ENCODE data around the gene UTS2. TPM values are rescaled to one million over a fixed set of nuclear protein-coding genes. Genes with fewer than 3 reads are reported as not detected.

Gene UTS2, protein sequence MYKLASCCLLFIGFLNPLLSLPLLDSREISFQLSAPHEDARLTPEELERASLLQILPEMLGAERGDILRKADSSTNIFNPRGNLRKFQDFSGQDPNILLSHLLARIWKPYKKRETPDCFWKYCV
- total RNA-seq (under 1 TPM; 0.26 to 0.27 TPM), polyA plus RNA-seq (1 to 10 TPM in 1 of 2 donors, under 1 TPM in 1; 0.38 to 1.1 TPM)
- long read RNA-seq, donor 1: 0 reads
- long read RNA-seq, donor 2, partial matches to known transcripts: 0 of 1 reads
- long read RNA-seq, donor 2, other reads (novel, unspliced or antisense): 1 of 1 reads

DNA sequence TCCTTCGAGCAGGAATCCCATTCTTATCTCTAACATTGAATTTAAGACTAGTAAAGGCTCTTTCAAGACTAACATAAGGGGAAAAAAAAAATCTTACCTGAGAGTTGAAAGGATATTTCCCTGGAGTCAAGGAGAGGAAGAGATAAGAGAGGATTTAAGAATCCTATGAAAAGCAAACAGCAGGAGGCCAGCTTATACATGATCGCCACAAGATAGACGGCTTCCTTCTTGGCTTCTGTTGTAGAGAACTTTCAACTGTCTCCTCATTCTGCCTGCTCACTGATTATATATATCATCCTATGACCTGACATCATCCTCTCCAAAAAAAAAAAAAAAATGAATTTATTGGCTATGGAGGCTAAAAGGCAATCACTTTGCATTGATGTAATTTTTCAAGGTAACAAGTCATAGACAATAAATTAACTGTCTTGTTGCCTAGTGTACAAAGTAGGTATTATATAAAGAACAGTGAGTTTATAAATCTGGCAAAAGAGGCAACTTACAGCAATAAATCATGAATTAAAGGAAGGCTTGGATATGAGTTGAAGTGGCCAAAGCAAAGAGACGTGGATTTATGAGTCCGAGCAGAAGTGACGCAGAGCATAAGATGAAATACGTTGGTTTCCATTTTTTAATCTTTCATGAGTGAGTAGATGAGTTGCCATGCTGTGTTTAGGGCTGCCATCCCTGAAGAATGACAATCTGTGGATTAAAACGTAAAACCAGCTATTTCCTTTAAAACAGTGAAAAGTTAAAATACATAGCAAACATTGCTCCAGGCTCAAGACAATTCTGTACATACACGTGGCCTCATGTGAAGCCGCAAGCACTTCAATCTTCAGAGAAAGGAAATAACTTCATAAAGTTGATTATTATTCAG, at the start of gene UTS2:
Gene UTS2, minus strand, starts transcription at position 262 of the 880 bp plus-strand sequence. Its CDS starts 62 bp downstream, at position 200.
- no peaks in the 10 kb centered on the region for H3K4me1 ChIP-seq (ENCODE audit: control insufficient read depth in 1 of 2, insufficient read depth in 2 of 2, low read length in 2 of 2)
- intact Hi-C loops (cut with DNase I): no loop called here

GRCh38 chr1:7899741-7900140, 46.9 kb upstream of the UTS2 start:
- H3K4me3 ChIP-seq (ENCODE audit: low read length in 2 of 2): no peak overlapping the region
- intact Hi-C loops (cut with DNase I): loop anchor here (5.0 kb wide), 2 partner anchors 92 to 232 kb away; no protein-coding TSS in a partner anchor
- H3K36me3 ChIP-seq (ENCODE audit: control insufficient read depth in 1 of 2, insufficient read depth in 2 of 2, low read length in 1 of 2): no peaks in the 10 kb centered on the region
- no peak for ATAC-seq (ENCODE audit: low FRiP score)
- H3K27me3 ChIP-seq (ENCODE audit: control insufficient read depth in 1 of 2, insufficient read depth in 2 of 2, low read length in 1 of 2): no peaks in the 10 kb centered on the region
- WGBS, 2 donors: 81 to 86% methylated on average over 4 of the region's 4 CpGs
- no peaks in the 10 kb centered on the region for H3K9me3 ChIP-seq (ENCODE audit: control insufficient read depth, low read length)
- H3K4me1 ChIP-seq (ENCODE audit: control insufficient read depth in 1 of 2, insufficient read depth in 2 of 2, low read length in 2 of 2): no peaks in the 10 kb centered on the region
- H3K27ac ChIP-seq (ENCODE audit: low read depth in 1 of 2, low read length in 2 of 2): no peak overlapping the region
- DNase-seq: no peak

More for the DNA sequence above, at the start of gene UTS2:
- DNase-seq (no peak), ATAC-seq (ENCODE audit: low FRiP score) (no peak)
- no peaks in the 10 kb centered on the region for H3K9me3 ChIP-seq (ENCODE audit: control insufficient read depth, low read length)
- WGBS, 2 donors: 61 to 67% methylated on average over 10 of the region's 10 CpGs
- no peak within 1 kb of the TSS for H3K27ac ChIP-seq (ENCODE audit: low read depth in 1 of 2, low read length in 2 of 2)
- H3K27me3 ChIP-seq (ENCODE audit: control insufficient read depth in 1 of 2, insufficient read depth in 2 of 2, low read length in 1 of 2): no peaks in the 10 kb centered on the region
- no peak within 1 kb of the TSS for H3K4me3 ChIP-seq (ENCODE audit: low read length in 2 of 2)
- H3K36me3 ChIP-seq (ENCODE audit: control insufficient read depth in 1 of 2, insufficient read depth in 2 of 2, low read length in 1 of 2): no peaks in the 10 kb centered on the region

- H3K27ac ChIP-seq (ENCODE audit: low read depth in 1 of 2, low read length in 2 of 2): no peak overlapping the region
- no peaks in the 10 kb centered on the region for H3K4me1 ChIP-seq (ENCODE audit: control insufficient read depth in 1 of 2, insufficient read depth in 2 of 2, low read length in 2 of 2)
- no peaks in the 10 kb centered on the region for H3K9me3 ChIP-seq (ENCODE audit: control insufficient read depth, low read length)
- intact Hi-C loops (cut with DNase I): no loop called here
- DNase-seq: no peak
- 89 to 94% methylated on average over 5 of the region's 5 CpGs for WGBS, 2 donors
- no peaks in the 10 kb centered on the region for H3K27me3 ChIP-seq (ENCODE audit: control insufficient read depth in 1 of 2, insufficient read depth in 2 of 2, low read length in 1 of 2)
- no peaks in the 10 kb centered on the region for H3K36me3 ChIP-seq (ENCODE audit: control insufficient read depth in 1 of 2, insufficient read depth in 2 of 2, low read length in 1 of 2)
- no peak for ATAC-seq (ENCODE audit: low FRiP score)
- no peak overlapping the region for H3K4me3 ChIP-seq (ENCODE audit: low read length in 2 of 2)
Measured at GRCh38 chr1:7898962-7899361, 46.1 kb upstream of the UTS2 start.

- ATAC-seq (ENCODE audit: low FRiP score) (no peak), DNase-seq (no peak)
- Histone ChIP-seq H3K36me3 (ENCODE audit: control insufficient read depth in 1 of 2, insufficient read depth in 2 of 2, low read length in 1 of 2) (no peaks in the 10 kb centered on the region), H3K27me3 (ENCODE audit: control insufficient read depth in 1 of 2, insufficient read depth in 2 of 2, low read length in 1 of 2) (no peaks in the 10 kb centered on the region), H3K4me3 (ENCODE audit: low read length in 2 of 2) (no peak overlapping the region), H3K4me1 (ENCODE audit: control insufficient read depth in 1 of 2, insufficient read depth in 2 of 2, low read length in 2 of 2) (peaks cover 0 to 3% of the 10 kb centered on the region in 2 donors), H3K27ac (ENCODE audit: low read depth in 1 of 2, low read length in 2 of 2) (no peak overlapping the region), H3K9me3 (ENCODE audit: control insufficient read depth, low read length) (no peaks in the 10 kb centered on the region)
- intact Hi-C loops (cut with DNase I): no loop called here
- WGBS, 2 donors: 48 to 51% methylated on average over 1 of the region's 1 CpG
Measured at GRCh38 chr1:7896994-7897393, 44.1 kb upstream of the UTS2 start.

GRCh38 chr1:7893529-7894180, 40.8 kb upstream of the UTS2 start:
- no peaks in the 10 kb centered on the region for H3K27me3 ChIP-seq (ENCODE audit: control insufficient read depth in 1 of 2, insufficient read depth in 2 of 2, low read length in 1 of 2)
- intact Hi-C loops (cut with DNase I): no loop called here
- 52 to 54% methylated on average over 13 of the region's 13 CpGs for WGBS, 2 donors
- no peaks in the 10 kb centered on the region for H3K9me3 ChIP-seq (ENCODE audit: control insufficient read depth, low read length)
- ATAC-seq (ENCODE audit: low FRiP score) (peak; percentile 85), DNase-seq (peak; percentile 83 to 85)
- no peak overlapping the region for H3K4me3 ChIP-seq (ENCODE audit: low read length in 2 of 2)
- H3K4me1 ChIP-seq (ENCODE audit: control insufficient read depth in 1 of 2, insufficient read depth in 2 of 2, low read length in 2 of 2): peaks cover 0 to 3% of the 10 kb centered on the region in 2 donors
- H3K36me3 ChIP-seq (ENCODE audit: control insufficient read depth in 1 of 2, insufficient read depth in 2 of 2, low read length in 1 of 2): no peaks in the 10 kb centered on the region
- peak overlapping the region in 1 of 2 donors; percentile 7 for H3K27ac ChIP-seq (ENCODE audit: low read depth in 1 of 2, low read length in 2 of 2)

DNA sequence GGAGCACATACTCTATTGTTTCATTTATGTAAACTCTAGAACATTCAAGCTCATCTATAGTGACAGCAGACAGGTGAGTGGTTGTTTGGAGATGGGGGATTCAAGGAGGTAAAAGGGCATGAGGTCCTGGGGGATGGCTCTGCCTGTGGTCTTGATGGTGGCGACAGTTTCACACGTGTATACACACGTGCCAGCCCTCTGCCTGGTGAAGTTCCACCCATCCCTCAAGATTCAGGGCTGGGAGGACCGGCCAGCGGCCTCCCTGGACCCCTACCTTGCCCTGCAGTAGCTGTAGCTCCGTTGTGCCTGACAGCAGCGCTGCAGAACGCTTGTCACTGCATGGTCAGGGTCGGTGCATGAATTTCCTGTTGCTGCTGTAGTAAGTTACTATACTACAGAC, 38.9 kb upstream of the UTS2 start:
- DNase-seq (no peak), ATAC-seq (ENCODE audit: low FRiP score) (no peak)
- Histone ChIP-seq H3K9me3 (ENCODE audit: control insufficient read depth, low read length) (no peaks in the 10 kb centered on the region), H3K4me1 (ENCODE audit: control insufficient read depth in 1 of 2, insufficient read depth in 2 of 2, low read length in 2 of 2) (peaks cover 0 to 3% of the 10 kb centered on the region in 2 donors), H3K4me3 (ENCODE audit: low read length in 2 of 2) (no peak overlapping the region), H3K27ac (ENCODE audit: low read depth in 1 of 2, low read length in 2 of 2) (no peak overlapping the region), H3K36me3 (ENCODE audit: control insufficient read depth in 1 of 2, insufficient read depth in 2 of 2, low read length in 1 of 2) (no peaks in the 10 kb centered on the region), H3K27me3 (ENCODE audit: control insufficient read depth in 1 of 2, insufficient read depth in 2 of 2, low read length in 1 of 2) (no peaks in the 10 kb centered on the region)
- WGBS, 2 donors: 86 to 87% methylated on average over 9 of the region's 9 CpGs
- intact Hi-C loops (cut with DNase I): no loop called here

DNA sequence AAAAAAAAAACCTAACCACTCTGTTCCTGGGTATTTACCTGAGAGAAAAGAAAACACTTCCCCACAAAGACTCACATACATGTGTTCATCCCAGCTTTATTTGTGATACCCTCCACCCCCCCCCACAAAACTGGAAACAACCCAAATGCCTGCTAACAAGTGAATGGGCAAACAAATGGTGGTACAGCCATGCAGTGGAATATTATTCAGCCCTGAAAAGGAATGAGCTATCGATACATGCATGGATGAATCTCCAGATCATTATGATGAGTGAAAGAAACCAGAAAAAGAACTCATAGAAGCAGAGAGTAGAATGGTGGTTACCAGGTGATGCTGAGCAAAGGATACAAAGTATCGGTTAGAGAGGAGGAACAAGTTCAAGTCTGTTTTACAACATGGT, 38.0 kb upstream of the UTS2 start:
- Histone ChIP-seq H3K4me3 (ENCODE audit: low read length in 2 of 2) (no peak overlapping the region), H3K27me3 (ENCODE audit: control insufficient read depth in 1 of 2, insufficient read depth in 2 of 2, low read length in 1 of 2) (no peaks in the 10 kb centered on the region), H3K36me3 (ENCODE audit: control insufficient read depth in 1 of 2, insufficient read depth in 2 of 2, low read length in 1 of 2) (no peaks in the 10 kb centered on the region), H3K4me1 (ENCODE audit: control insufficient read depth in 1 of 2, insufficient read depth in 2 of 2, low read length in 2 of 2) (peaks cover 0 to 3% of the 10 kb centered on the region in 2 donors), H3K27ac (ENCODE audit: low read depth in 1 of 2, low read length in 2 of 2) (no peak overlapping the region), H3K9me3 (ENCODE audit: control insufficient read depth, low read length) (no peaks in the 10 kb centered on the region)
- 97 to 99% methylated on average over 2 of the region's 2 CpGs for WGBS, 2 donors
- intact Hi-C loops (cut with DNase I): no loop called here
- DNase-seq: no peak
- no peak for ATAC-seq (ENCODE audit: low FRiP score)

GRCh38 chr1:7888248-7889081, 35.6 kb upstream of the UTS2 start:
- H3K27me3 ChIP-seq (ENCODE audit: control insufficient read depth in 1 of 2, insufficient read depth in 2 of 2, low read length in 1 of 2): no peaks in the 10 kb centered on the region

More at GRCh38 chr1:7888248-7889081, 35.6 kb upstream of the UTS2 start:
- ATAC-seq (ENCODE audit: low FRiP score) (no peak), DNase-seq (no peak)
- Histone ChIP-seq H3K9me3 (ENCODE audit: control insufficient read depth, low read length) (no peaks in the 10 kb centered on the region), H3K4me1 (ENCODE audit: control insufficient read depth in 1 of 2, insufficient read depth in 2 of 2, low read length in 2 of 2) (peaks cover 0 to under 1% of the 10 kb centered on the region in 2 donors), H3K4me3 (ENCODE audit: low read length in 2 of 2) (no peak overlapping the region), H3K27ac (ENCODE audit: low read depth in 1 of 2, low read length in 2 of 2) (no peak overlapping the region), H3K36me3 (ENCODE audit: control insufficient read depth in 1 of 2, insufficient read depth in 2 of 2, low read length in 1 of 2) (no peaks in the 10 kb centered on the region)
- WGBS, 2 donors: 84 to 85% methylated on average over 9 of the region's 9 CpGs
- intact Hi-C loops (cut with DNase I): no loop called here
